SK-N-SH (cell line): ENCODE data around the gene SETX. TPM values are rescaled to one million over a fixed set of nuclear protein-coding genes. Genes with fewer than 3 reads are reported as not detected.

Experiments used
- CTCF ChIA-PET: fragments of 300-600, 350-600 bp; formaldehyde crosslinking; extraction: SDS; loops from one replicate; lab custom pipeline; 2021; lab: Yijun Ruan, JAX
- POLR2A ChIA-PET: fragments of 350-600 bp; sonication (Branson Sonifier 250); formaldehyde crosslinking; extraction: SDS; loops from one replicate; lab custom pipeline; 2020; ENCODE audit warnings: antibody characterized with exemption, inconsistent platforms; lab: Yijun Ruan, JAX
- DNase-seq: peaks from one replicate; pipeline ENCODE4 v3.0.0; 2012
- H2AFZ ChIP-seq: fragments of 200-600 bp; sonication (generic); 2 replicates; pipeline ENCODE4 v1.8.1; 2016; ENCODE audit warnings: antibody characterized with exemption, mild to moderate bottlenecking, low read depth
- H3F3A ChIP-seq: fragments of 200-600 bp; sonication (generic); replicated peaks from 2 replicates; pipeline ENCODE3; 2016; ENCODE audit warnings: antibody characterized with exemption, mild to moderate bottlenecking; ENCODE audit not compliant: insufficient read depth
- H3K27ac ChIP-seq, 2 experiments: fragments of 200-500 bp in 1 of 2; fragments of 200-600 bp in 1 of 2; sonication (Bioruptor generic) in 1 of 2; sonication (generic), shearing (Covaris generic) in 1 of 2; 2 replicates each; pipeline versions ENCODE4 v1.5.1 to v1.6.1; 2014 to 2016; ENCODE audit warnings: low read depth in 2 of 2, inconsistent platforms in 1 of 2, low read length in 1 of 2, mild to moderate bottlenecking in 1 of 2, mixed read lengths in 1 of 2
- H3K27me3 ChIP-seq: fragments of 200-600 bp; sonication (generic), shearing (Covaris generic); 2 replicates; pipeline ENCODE4 v1.6.1; 2016; ENCODE audit warnings: mixed run types; ENCODE audit not compliant: insufficient read depth
- H3K36me3 ChIP-seq, 2 experiments: fragments of 200-500 bp in 1 of 2; fragments of 200-600 bp in 1 of 2; sonication (Bioruptor generic) in 1 of 2; sonication (generic) in 1 of 2; replicated peaks in 1 of 2; 2 replicates each; pipeline versions ENCODE3 to v1.5.1; 2014 to 2016; ENCODE audit warnings: low read length in 1 of 2, mild to moderate bottlenecking in 1 of 2; ENCODE audit not compliant: insufficient read depth in 2 of 2, control insufficient read depth in 1 of 2
- H3K4me1 ChIP-seq, 2 experiments: fragments of 200-500 bp in 1 of 2; fragments of 200-600 bp in 1 of 2; sonication (Bioruptor generic) in 1 of 2; sonication (generic), shearing (Covaris generic) in 1 of 2; 2 replicates each; pipeline versions ENCODE4 v1.5.1 to v1.6.1; 2014 to 2016; ENCODE audit warnings: low read depth in 1 of 2, low read length in 1 of 2, mixed run types in 1 of 2; ENCODE audit not compliant: insufficient read depth in 2 of 2, control insufficient read depth in 1 of 2
- H3K4me2 ChIP-seq: fragments of 200-600 bp; sonication (generic), shearing (Covaris generic); 2 replicates; pipeline ENCODE4 v1.6.1; 2017; ENCODE audit warnings: mixed run types
- H3K4me3 ChIP-seq, 2 experiments: fragments of 200-500 bp in 1 of 2; fragments of 200-600 bp in 1 of 2; sonication (Bioruptor generic) in 1 of 2; sonication (generic), shearing (Covaris generic) in 1 of 2; 2 replicates each; pipeline versions ENCODE4 v1.5.1 to v1.8.1; 2014 to 2016; ENCODE audit warnings: low read depth in 2 of 2, inconsistent platforms in 1 of 2, low read length in 1 of 2, mild to moderate bottlenecking in 1 of 2, mixed read lengths in 1 of 2, moderate library complexity in 1 of 2
- H3K79me2 ChIP-seq: fragments of 200-600 bp; sonication (generic); 2 replicates; pipeline ENCODE4 v1.8.1; 2017; ENCODE audit warnings: mild to moderate bottlenecking; ENCODE audit not compliant: insufficient read depth
- H3K9ac ChIP-seq: fragments of 200-600 bp; sonication (generic); 2 replicates; pipeline ENCODE4 v1.6.1; 2017; ENCODE audit warnings: mixed run types
- H3K9me2 ChIP-seq: fragments of 200-600 bp; sonication (generic); 2 replicates; pipeline ENCODE4 v1.6.1; 2017; ENCODE audit warnings: mixed run types
- H3K9me3 ChIP-seq: fragments of 200-600 bp; sonication (generic); 2 replicates; pipeline ENCODE4 v1.6.1; 2017; ENCODE audit warnings: mixed run types, mild to moderate bottlenecking, moderate library complexity
- H4K20me1 ChIP-seq: fragments of 200-600 bp; sonication (generic); 2 replicates; pipeline ENCODE4 v1.6.1; 2017; ENCODE audit warnings: mild to moderate bottlenecking, mixed run types; ENCODE audit not compliant: insufficient read depth
- ELF1 ChIP-seq: IDR thresholded peaks from 2 replicates; pipeline ENCODE4 v1.4.0; 2012
- EZH2phosphoT487 ChIP-seq: fragments of 200-600 bp; sonication (generic); IDR thresholded peaks from 2 replicates; pipeline ENCODE4 v1.6.1; 2017; ENCODE audit warnings: low read depth, mixed run types, mild to moderate bottlenecking, antibody characterized with exemption, moderate library complexity, borderline replicate concordance
- FOSL2 ChIP-seq: IDR thresholded peaks from 2 replicates; pipeline ENCODE4 v1.4.0; 2012; ENCODE audit warnings: low read depth, mild to moderate bottlenecking, moderate library complexity, borderline replicate concordance
- FOXM1 ChIP-seq: IDR thresholded peaks from 2 replicates; pipeline ENCODE4 v1.4.0; 2012; ENCODE audit warnings: low read depth, mild to moderate bottlenecking
- JUND ChIP-seq: IDR thresholded peaks from 2 replicates; pipeline ENCODE4 v1.4.0; 2012
- MEF2A ChIP-seq: IDR thresholded peaks from 2 replicates; pipeline ENCODE4 v1.4.0; 2012; ENCODE audit warnings: low read depth, borderline replicate concordance
- MXI1 ChIP-seq: IDR thresholded peaks from 2 replicates; pipeline ENCODE4 v1.6.1; 2012; ENCODE audit warnings: mild to moderate bottlenecking, low read depth, low read length, improper control_type of control experiment
- REST ChIP-seq: IDR thresholded peaks from 2 replicates; pipeline ENCODE4 v1.6.1; 2012; ENCODE audit warnings: mild to moderate bottlenecking, low read depth, low read length, moderate library complexity
- RXRA ChIP-seq: IDR thresholded peaks from 2 replicates; pipeline ENCODE4 v1.4.0; 2012; ENCODE audit warnings: low read depth, mild to moderate bottlenecking, borderline replicate concordance
- SIN3A ChIP-seq: IDR thresholded peaks from 2 replicates; pipeline ENCODE4 v1.6.1; 2012; ENCODE audit warnings: low read depth, mild to moderate bottlenecking, low read length, moderate library complexity, borderline replicate concordance
- USF2 ChIP-seq: fragments of 150-350 bp; IDR thresholded peaks from 2 replicates; pipeline ENCODE4 v1.6.1; 2017; ENCODE audit warnings: antibody characterized with exemption, low read length, low read depth, borderline replicate concordance
- ZBTB33 ChIP-seq: IDR thresholded peaks from 2 replicates; pipeline ENCODE4 v1.4.0; 2012; ENCODE audit warnings: low read depth, borderline replicate concordance
- WGBS: methylation state at CpG from one replicate; pipeline ENCODE4 v1.1.6; 2017; ENCODE audit warnings: low lambda C conversion rate; 5-methylcytosine and 5-hydroxymethylcytosine counted together
- polyA plus RNA-seq, 3 experiments: library from polyadenylated mRNA; depleted of rRNA; stranded (reverse); fragments of >200 nt; gene quantifications; 2 replicates each; pipeline ENCODE4 v1.2.3, GENCODE V29; 2012

Gene SETX
- polyA plus RNA-seq, 1 of the 3 experiments (the other 2 are of a cell fraction) = 12.3 TPM

DNA sequence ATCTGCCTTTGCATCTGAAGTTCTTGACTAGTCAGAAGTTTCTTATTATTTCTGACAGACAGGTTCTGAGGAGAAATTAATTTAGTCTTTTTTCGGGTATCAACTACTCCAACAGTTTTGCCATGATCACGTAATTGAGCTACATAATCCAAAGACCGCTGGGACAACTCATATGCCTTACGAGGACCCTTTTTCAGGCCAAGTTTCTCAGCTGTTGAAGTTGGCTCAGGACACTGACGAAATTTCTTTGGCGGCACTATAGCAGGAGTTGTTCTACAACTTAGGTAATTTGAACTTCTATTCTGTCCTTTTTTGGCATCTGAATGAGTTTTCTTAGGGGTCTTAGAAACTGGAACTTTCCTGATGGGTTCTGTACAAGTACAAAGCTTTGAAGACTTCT, 27.2 kb downstream of the SETX start:
- Histone ChIP-seq H3K4me2 (no peak overlapping the region), H3K4me1 (no peaks in the 10 kb centered on the region), H3K9ac (no peak overlapping the region), H2AFZ (no peak overlapping the region), H3K9me3 (no peaks in the 10 kb centered on the region), H3K36me3 (peaks cover 76 to 86% of the 10 kb centered on the region in 2 experiments), H3K27ac (no peak overlapping the region), H3K4me3 (no peak overlapping the region), H3K27me3 (no peaks in the 10 kb centered on the region), H3K9me2 (no peaks in the 10 kb centered on the region), H4K20me1 (no peaks in the 10 kb centered on the region), H3K79me2 (peaks cover 15% of the 10 kb centered on the region; the same call in 1 of the 2 replicates), H3F3A (no peaks in the 10 kb centered on the region)
- ChIA-PET CTCF (no interaction called here), POLR2A (interaction anchor here (0.6 kb wide), 1 partner anchor 19 kb away, joined by 3 read pairs; no protein-coding TSS in a partner anchor)
- 94% methylated on average over 6 of the region's 6 CpGs for WGBS
- no peak for TF ChIP-seq MEF2A
- no peak for TF ChIP-seq FOXM1
- no peak for TF ChIP-seq MXI1
- TF ChIP-seq EZH2phosphoT487 = no peak
- TF ChIP-seq ELF1 = no peak
- no peak for TF ChIP-seq JUND
- no peak for TF ChIP-seq SIN3A
- TF ChIP-seq USF2 = no peak
- no peak for TF ChIP-seq RXRA
- TF ChIP-seq REST = no peak
- TF ChIP-seq ZBTB33 = no peak
- no peak for TF ChIP-seq FOSL2
- DNase-seq = no peak
